ENCODE data around the gene UBE2E3.

- no peak for TF ChIP-seq CTCF (tag by site-specific recombination; IDR thresholded peaks at IDR 0.05)
- no peak for TF ChIP-seq ZBTB20 (tag by site-specific recombination; IDR thresholded peaks at IDR 0.05)
- no peak for TF ChIP-seq ZNF133 (tag by site-specific recombination; IDR thresholded peaks at IDR 0.05)
- no peak for TF ChIP-seq ZNF660 (tag by site-specific recombination; IDR thresholded peaks at IDR 0.05)
- TF ChIP-seq GLI2 (tag by site-specific recombination; IDR thresholded peaks at IDR 0.05; ENCODE audit: borderline replicate concordance, low read depth), result no peak
- no peak for TF ChIP-seq SETDB1 (IDR thresholded peaks at IDR 0.05; ENCODE audit: insufficient read length, low read length)
- TF ChIP-seq ZNF433 (tag by site-specific recombination; IDR thresholded peaks at IDR 0.05; ENCODE audit: low read depth), result no peak
- no peak for TF ChIP-seq SP2 (tag by site-specific recombination; IDR thresholded peaks at IDR 0.05)
These were observed 678 bp upstream of the UBE2E3 start for GRCh38 chr2:180979749-180980105.

All from HEK293 (cell line).